SK-N-MC (cell line): ENCODE measurements around the gene IPO13.

Experiments
- DNase-seq: peaks from one replicate; pipeline ENCODE4 v3.0.0-alpha.2; 2011; ENCODE audit warnings: low read depth, low spot score
- H3K27ac ChIP-seq: fragments of 200-600 bp; sonication (generic); 2 replicates; pipeline ENCODE4 v1.5.1; 2016; ENCODE audit warnings: mixed run types
- H3K36me3 ChIP-seq: fragments of 200-600 bp; sonication (generic); 2 replicates; pipeline ENCODE4 v1.6.1; 2017; ENCODE audit warnings: antibody characterized with exemption, low read length, mixed read lengths; ENCODE audit not compliant: insufficient read depth
- H3K4me3 ChIP-seq: fragments of 200-600 bp; sonication (generic); 2 replicates; pipeline ENCODE4 v1.5.1; 2016
- H3K9ac ChIP-seq: fragments of 200-600 bp; sonication (generic); 2 replicates; pipeline ENCODE4 v1.8.0; 2017; ENCODE audit warnings: mixed run types, mixed read lengths; ENCODE audit not compliant: insufficient read length
- H3K9me3 ChIP-seq: fragments of 200-600 bp; sonication (generic); 2 replicates; pipeline ENCODE4 v1.6.1; 2017; ENCODE audit warnings: low read depth, mild to moderate bottlenecking, antibody characterized with exemption, low read length, moderate library complexity, mixed read lengths
- EZH2 ChIP-seq: fragments of 200-600 bp; sonication (generic); IDR thresholded peaks from one replicate; pipeline ENCODE4 v1.6.1; 2017; ENCODE audit warnings: antibody characterized with exemption
- FOXP2 ChIP-seq: optimal IDR thresholded peaks from 2 replicates; pipeline ENCODE3; 2011; ENCODE audit warnings: mild to moderate bottlenecking, moderate library complexity; ENCODE audit not compliant: insufficient read depth; ENCODE audit errors: extremely low read length, control extremely low read depth
- POLR2AphosphoS5 ChIP-seq: IDR thresholded peaks from 2 replicates; pipeline ENCODE4 v1.6.1; 2012; ENCODE audit warnings: mild to moderate bottlenecking, low read depth, low read length, borderline replicate concordance

IPO13 gene

GRCh38 chr1:43978264-43978550 is 31.5 kb downstream of the IPO13 start:
- peak overlapping the region; percentile 78 for H3K9ac ChIP-seq
- TF ChIP-seq FOXP2 = no peak
- TF ChIP-seq POLR2AphosphoS5 = no peak
- no peak for TF ChIP-seq EZH2
- H3K27ac ChIP-seq = no peak overlapping the region
- peak overlapping the region; percentile 84 for H3K4me3 ChIP-seq
- H3K9me3 ChIP-seq = no peaks in the 10 kb centered on the region
- DNase-seq = no peak
- peaks cover 32% of the 10 kb centered on the region for H3K36me3 ChIP-seq

DNA sequence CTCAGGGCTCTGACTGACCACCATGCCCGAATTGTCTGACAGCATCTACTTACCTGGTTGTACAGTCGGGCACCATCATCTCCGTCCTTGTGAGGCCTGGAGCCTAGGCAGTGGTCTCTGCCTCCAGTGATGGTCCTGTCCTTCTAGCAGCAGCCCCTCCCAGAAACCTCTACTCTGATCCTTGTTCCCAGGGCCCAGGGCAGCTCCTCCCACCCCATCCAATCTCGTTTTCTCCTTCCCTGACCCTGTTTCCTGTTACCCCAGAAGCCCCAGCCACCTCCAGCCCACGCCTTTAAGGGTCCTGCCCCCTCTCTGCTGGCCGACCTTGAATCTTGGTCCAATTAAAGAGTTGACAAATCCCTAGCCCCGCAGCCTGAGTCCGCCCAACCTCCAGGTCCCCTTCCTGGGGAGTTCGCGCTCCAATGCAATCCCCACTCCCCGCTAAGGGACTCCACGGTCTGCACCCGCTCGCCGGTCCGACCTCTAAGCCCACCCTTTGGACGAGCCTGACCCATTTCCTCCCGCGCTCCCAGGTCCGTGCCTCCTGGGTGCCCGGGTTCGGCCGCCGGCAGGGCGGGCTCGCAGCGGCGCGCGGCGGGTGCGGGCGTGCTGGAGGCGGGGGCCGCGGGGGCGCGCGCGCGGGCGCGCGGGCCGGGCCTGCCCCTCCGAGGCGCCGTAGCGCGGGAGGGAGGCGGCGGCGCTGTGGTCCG is 32.0 kb downstream of the IPO13 start, which contains the start of gene B4GALT2:
TSS of gene B4GALT2 (plus strand) at position 660 of the 710 bp plus-strand sequence. CDS start 1,951 bp downstream, outside the sequence.
- H3K4me3 ChIP-seq = peak within 1 kb of the TSS; percentile 84
- no peak within 1 kb of the TSS for H3K27ac ChIP-seq
- H3K9me3 ChIP-seq = no peaks in the 10 kb centered on the region
- H3K9ac ChIP-seq = peak within 1 kb of the TSS; percentile 78
- peaks cover 32% of the 10 kb centered on the region for H3K36me3 ChIP-seq
- no peak for DNase-seq
- peak; percentile 41; the same call in 1 of the 2 replicates for TF ChIP-seq POLR2AphosphoS5
- no peak for TF ChIP-seq FOXP2

GRCh38 chr1:43979261-43979527 is 32.4 kb downstream of the IPO13 start:
- H3K9me3 ChIP-seq = no peaks in the 10 kb centered on the region
- H3K4me3 ChIP-seq = peak overlapping the region; percentile 80
- TF ChIP-seq POLR2AphosphoS5 = no peak
- no peak for TF ChIP-seq EZH2
- TF ChIP-seq FOXP2 = no peak
- no peak for DNase-seq
- peaks cover 32% of the 10 kb centered on the region for H3K36me3 ChIP-seq
- H3K27ac ChIP-seq = no peak overlapping the region
- H3K9ac ChIP-seq = peak overlapping the region; percentile 77

GRCh38 chr1:43979528-43980254 is 32.9 kb downstream of the IPO13 start:
- peak overlapping the region; percentile 77 for H3K9ac ChIP-seq
- H3K4me3 ChIP-seq = peak overlapping the region; percentile 80
- DNase-seq = no peak
- H3K36me3 ChIP-seq = peaks cover 36% of the 10 kb centered on the region
- H3K9me3 ChIP-seq = no peaks in the 10 kb centered on the region
- TF ChIP-seq POLR2AphosphoS5 (peak; percentile 55; the same call in 1 of the 2 replicates), FOXP2 (no peak)
- H3K27ac ChIP-seq = no peak overlapping the region

DNA sequence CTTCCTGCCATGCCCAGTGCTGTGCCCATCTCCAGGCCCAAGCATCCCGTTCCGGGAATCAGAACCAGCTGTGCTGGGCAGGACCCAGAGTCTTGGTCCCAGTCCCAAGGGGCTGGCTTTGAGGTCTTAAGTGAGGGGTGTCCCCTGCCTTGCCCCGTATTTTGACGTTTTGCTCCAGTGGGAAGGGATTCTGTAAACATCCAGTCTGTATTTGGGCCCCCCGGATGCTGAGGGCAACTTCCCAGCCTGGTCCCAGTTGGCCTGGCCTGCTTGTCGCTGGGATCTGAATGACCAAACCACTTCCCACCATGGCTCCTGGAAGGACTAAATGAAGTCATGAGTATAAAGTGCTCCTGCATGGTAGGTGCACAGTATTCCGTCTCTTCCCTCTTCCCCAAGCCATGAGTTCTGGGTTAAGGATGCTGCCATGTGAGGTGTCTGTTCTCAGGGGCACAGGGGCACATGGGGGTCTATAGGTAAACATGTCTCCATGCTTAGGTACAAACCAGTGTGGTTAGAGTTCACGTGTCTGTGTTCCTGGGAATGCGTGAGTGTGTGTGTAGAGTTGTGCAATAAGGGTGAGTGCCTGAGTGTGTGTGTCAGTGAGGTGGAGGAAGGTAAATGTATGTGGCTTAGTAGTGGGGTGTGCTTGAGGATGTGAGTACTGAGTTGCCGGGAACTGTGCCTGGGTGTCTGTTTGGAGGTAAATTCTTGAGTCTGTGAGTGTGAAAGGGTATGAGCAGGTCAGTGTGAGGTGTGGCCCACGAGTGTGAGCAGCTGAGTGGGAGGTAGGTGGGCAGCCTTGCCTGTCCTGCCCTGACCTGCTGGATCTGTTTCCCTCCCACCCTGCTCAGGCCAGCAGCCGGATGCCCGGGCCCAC is 33.7 kb downstream of the IPO13 start:
- no peak for TF ChIP-seq FOXP2
- no peak for TF ChIP-seq EZH2
- no peak for TF ChIP-seq POLR2AphosphoS5
- H3K4me3 ChIP-seq = peak overlapping the region; percentile 80
- H3K27ac ChIP-seq = no peak overlapping the region
- peak overlapping the region; percentile 77 for H3K9ac ChIP-seq
- H3K36me3 ChIP-seq = peaks cover 42% of the 10 kb centered on the region
- no peaks in the 10 kb centered on the region for H3K9me3 ChIP-seq
- no peak for DNase-seq

DNA sequence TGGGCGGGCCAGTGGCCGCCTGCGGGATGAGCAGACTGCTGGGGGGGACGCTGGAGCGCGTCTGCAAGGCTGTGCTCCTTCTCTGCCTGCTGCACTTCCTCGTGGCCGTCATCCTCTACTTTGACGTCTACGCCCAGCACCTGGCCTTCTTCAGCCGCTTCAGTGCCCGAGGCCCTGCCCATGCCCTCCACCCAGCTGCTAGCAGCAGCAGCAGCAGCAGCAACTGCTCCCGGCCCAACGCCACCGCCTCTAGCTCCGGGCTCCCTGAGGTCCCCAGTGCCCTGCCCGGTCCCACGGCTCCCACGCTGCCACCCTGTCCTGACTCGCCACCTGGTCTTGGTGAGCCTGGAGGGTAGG is 34.4 kb downstream of the IPO13 start:
- Histone ChIP-seq H3K9ac (no peak overlapping the region), H3K27ac (no peak overlapping the region), H3K4me3 (no peak overlapping the region), H3K9me3 (no peaks in the 10 kb centered on the region), H3K36me3 (peaks cover 45% of the 10 kb centered on the region)
- no peak for DNase-seq
- TF ChIP-seq FOXP2 (no peak), POLR2AphosphoS5 (no peak), EZH2 (no peak)

DNA sequence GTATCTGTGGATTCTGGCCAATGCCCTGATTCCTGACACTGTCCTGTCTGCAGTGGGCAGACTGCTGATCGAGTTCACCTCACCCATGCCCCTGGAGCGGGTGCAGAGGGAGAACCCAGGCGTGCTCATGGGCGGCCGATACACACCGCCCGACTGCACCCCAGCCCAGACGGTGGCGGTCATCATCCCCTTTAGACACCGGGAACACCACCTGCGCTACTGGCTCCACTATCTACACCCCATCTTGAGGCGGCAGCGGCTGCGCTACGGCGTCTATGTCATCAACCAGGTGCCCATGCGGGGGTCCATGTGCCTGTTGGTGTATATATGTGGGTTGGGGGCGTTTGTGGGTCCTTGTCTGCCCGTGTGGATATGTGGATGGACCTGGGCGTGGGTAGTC is 34.9 kb downstream of the IPO13 start:
- no peak overlapping the region for H3K27ac ChIP-seq
- no peaks in the 10 kb centered on the region for H3K9me3 ChIP-seq
- TF ChIP-seq POLR2AphosphoS5 = no peak
- no peak for TF ChIP-seq FOXP2
- peaks cover 43% of the 10 kb centered on the region for H3K36me3 ChIP-seq
- no peak overlapping the region for H3K4me3 ChIP-seq
- DNase-seq = no peak
- no peak overlapping the region for H3K9ac ChIP-seq

GRCh38 chr1:43982241-43982640 is 35.5 kb downstream of the IPO13 start:
- Histone ChIP-seq H3K4me3 (no peak overlapping the region), H3K27ac (no peak overlapping the region), H3K36me3 (peaks cover 37% of the 10 kb centered on the region), H3K9me3 (no peaks in the 10 kb centered on the region), H3K9ac (no peak overlapping the region)
- no peak for DNase-seq
- TF ChIP-seq FOXP2 = no peak
- TF ChIP-seq POLR2AphosphoS5 = no peak
- TF ChIP-seq EZH2 = no peak
